GM21723 (cell line): ENCODE measurements around the gene ZDHHC14.

ENCODE experiments used
- ATAC-seq: cut with Tn5 transposase; IDR thresholded peaks from one replicate; pipeline ENCODE4 v1.9.1; 2021; ENCODE audit warnings: mild to moderate bottlenecking, moderate library complexity; ENCODE audit not compliant: unreplicated experiment

The ZDHHC14 gene

GRCh38 chr6:157528931-157529653 lies 148.1 kb downstream of the ZDHHC14 start:
- ATAC-seq = no peak

- ATAC-seq = no peak
Observed at GRCh38 chr6:157529654-157530039, 148.7 kb downstream of the ZDHHC14 start.

- no peak for ATAC-seq
Observed at GRCh38 chr6:157530126-157530525, 149.1 kb downstream of the ZDHHC14 start.

- ATAC-seq = no peak
Observed at GRCh38 chr6:157530724-157531168, 149.8 kb downstream of the ZDHHC14 start.

GRCh38 chr6:157531169-157531985 lies 150.4 kb downstream of the ZDHHC14 start:
- no peak for ATAC-seq

GRCh38 chr6:157531986-157532365 lies 151.0 kb downstream of the ZDHHC14 start:
- no peak for ATAC-seq

- ATAC-seq = no peak
Observed at GRCh38 chr6:157533048-157533871, 152.3 kb downstream of the ZDHHC14 start.

GRCh38 chr6:157534134-157534871 lies 153.3 kb downstream of the ZDHHC14 start:
- ATAC-seq = no peak

GRCh38 chr6:157534977-157535339 lies 154.0 kb downstream of the ZDHHC14 start:
- no peak for ATAC-seq

GRCh38 chr6:157535340-157536222 lies 154.6 kb downstream of the ZDHHC14 start:
- peak; percentile 64 for ATAC-seq

GRCh38 chr6:157536223-157536545 lies 155.2 kb downstream of the ZDHHC14 start:
- no peak for ATAC-seq

- ATAC-seq = no peak
Observed at GRCh38 chr6:157537556-157537955, 156.6 kb downstream of the ZDHHC14 start.

- no peak for ATAC-seq
Observed at GRCh38 chr6:157538168-157538567, 157.2 kb downstream of the ZDHHC14 start.

GRCh38 chr6:157538698-157539097 lies 157.7 kb downstream of the ZDHHC14 start:
- ATAC-seq = no peak

- no peak for ATAC-seq
Observed at GRCh38 chr6:157539421-157539822, 158.4 kb downstream of the ZDHHC14 start.

GRCh38 chr6:157539900-157540752 lies 159.1 kb downstream of the ZDHHC14 start:
- no peak for ATAC-seq

- ATAC-seq = no peak
Observed at GRCh38 chr6:157541618-157542413, 160.8 kb downstream of the ZDHHC14 start.
